ENCODE data around the gene CERS4. TPM values are rescaled to one million over a fixed set of nuclear protein-coding genes. Genes with fewer than 3 reads are reported as not detected.

The CERS4 gene
- total and polyA plus RNA-seq, 2 experiments from 2014 or later, result 68.5 to 109 TPM

DNA sequence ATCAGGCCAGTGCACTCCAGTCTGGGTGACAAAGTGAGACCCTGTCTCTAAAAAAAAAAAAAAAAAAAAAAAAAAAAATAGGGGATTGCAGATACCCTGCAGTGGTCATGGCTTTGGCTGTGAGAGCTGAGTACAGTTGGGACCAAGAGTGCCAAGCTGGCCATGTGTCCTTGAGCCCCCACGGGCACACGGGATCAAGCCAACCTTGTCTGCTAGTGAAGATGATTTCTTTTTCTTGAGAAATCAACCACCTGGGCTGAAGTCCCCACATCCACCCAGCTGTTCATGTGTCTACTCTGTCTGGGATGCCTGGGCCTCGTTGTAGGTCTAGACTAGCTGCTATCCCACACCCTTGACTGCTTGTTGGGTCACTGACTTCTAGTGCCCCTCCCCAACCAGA lies 34.0 kb downstream of the CERS4 start:
- H3K4me2 ChIP-seq, result no peak overlapping the region
- TF ChIP-seq ZNF114 (CRISPR knock-in tag; IDR thresholded peaks at IDR 0.05) (no peak), EZH2 (IDR thresholded peaks at IDR 0.05; ENCODE audit: low read depth, unreplicated experiment) (no peak), JUNB (IDR thresholded peaks at IDR 0.05; ENCODE audit: unreplicated experiment) (no peak)
- TF ChIP-seq, protein P1, sequence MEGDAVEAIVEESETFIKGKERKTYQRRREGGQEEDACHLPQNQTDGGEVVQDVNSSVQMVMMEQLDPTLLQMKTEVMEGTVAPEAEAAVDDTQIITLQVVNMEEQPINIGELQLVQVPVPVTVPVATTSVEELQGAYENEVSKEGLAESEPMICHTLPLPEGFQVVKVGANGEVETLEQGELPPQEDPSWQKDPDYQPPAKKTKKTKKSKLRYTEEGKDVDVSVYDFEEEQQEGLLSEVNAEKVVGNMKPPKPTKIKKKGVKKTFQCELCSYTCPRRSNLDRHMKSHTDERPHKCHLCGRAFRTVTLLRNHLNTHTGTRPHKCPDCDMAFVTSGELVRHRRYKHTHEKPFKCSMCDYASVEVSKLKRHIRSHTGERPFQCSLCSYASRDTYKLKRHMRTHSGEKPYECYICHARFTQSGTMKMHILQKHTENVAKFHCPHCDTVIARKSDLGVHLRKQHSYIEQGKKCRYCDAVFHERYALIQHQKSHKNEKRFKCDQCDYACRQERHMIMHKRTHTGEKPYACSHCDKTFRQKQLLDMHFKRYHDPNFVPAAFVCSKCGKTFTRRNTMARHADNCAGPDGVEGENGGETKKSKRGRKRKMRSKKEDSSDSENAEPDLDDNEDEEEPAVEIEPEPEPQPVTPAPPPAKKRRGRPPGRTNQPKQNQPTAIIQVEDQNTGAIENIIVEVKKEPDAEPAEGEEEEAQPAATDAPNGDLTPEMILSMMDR (conservative IDR thresholded peaks at IDR 0.05; ENCODE audit: low read depth in 2 of 2), result no peak
- TF ChIP-seq, protein P2, sequence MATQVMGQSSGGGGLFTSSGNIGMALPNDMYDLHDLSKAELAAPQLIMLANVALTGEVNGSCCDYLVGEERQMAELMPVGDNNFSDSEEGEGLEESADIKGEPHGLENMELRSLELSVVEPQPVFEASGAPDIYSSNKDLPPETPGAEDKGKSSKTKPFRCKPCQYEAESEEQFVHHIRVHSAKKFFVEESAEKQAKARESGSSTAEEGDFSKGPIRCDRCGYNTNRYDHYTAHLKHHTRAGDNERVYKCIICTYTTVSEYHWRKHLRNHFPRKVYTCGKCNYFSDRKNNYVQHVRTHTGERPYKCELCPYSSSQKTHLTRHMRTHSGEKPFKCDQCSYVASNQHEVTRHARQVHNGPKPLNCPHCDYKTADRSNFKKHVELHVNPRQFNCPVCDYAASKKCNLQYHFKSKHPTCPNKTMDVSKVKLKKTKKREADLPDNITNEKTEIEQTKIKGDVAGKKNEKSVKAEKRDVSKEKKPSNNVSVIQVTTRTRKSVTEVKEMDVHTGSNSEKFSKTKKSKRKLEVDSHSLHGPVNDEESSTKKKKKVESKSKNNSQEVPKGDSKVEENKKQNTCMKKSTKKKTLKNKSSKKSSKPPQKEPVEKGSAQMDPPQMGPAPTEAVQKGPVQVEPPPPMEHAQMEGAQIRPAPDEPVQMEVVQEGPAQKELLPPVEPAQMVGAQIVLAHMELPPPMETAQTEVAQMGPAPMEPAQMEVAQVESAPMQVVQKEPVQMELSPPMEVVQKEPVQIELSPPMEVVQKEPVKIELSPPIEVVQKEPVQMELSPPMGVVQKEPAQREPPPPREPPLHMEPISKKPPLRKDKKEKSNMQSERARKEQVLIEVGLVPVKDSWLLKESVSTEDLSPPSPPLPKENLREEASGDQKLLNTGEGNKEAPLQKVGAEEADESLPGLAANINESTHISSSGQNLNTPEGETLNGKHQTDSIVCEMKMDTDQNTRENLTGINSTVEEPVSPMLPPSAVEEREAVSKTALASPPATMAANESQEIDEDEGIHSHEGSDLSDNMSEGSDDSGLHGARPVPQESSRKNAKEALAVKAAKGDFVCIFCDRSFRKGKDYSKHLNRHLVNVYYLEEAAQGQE (IDR thresholded peaks at IDR 0.05; ENCODE audit: unreplicated experiment), result no peak
- no peak overlapping the region for H3K4me3 ChIP-seq
- peaks cover 3% of the 10 kb centered on the region; the same call in 1 of the 2 replicates for H3K36me3 ChIP-seq (ENCODE audit: insufficient read depth)
- ATAC-seq, result no peak
- no peak overlapping the region for H2AFZ ChIP-seq
- peaks cover 69% of the 10 kb centered on the region for H3K36me3 Mint-ChIP-seq (ENCODE audit: low read depth)
- peaks cover 1% of the 10 kb centered on the region; the same call in 1 of the 2 replicates for H3K9me2 ChIP-seq (ENCODE audit: insufficient read depth)
- H3K27ac ChIP-seq (ENCODE audit: low read depth), result no peak overlapping the region
- no peak overlapping the region for H3K27ac Mint-ChIP-seq
- peaks cover 16% of the 10 kb centered on the region for H3K27me3 Mint-ChIP-seq (ENCODE audit: insufficient read depth, low read depth, poor library complexity)
- H3K4me1 Mint-ChIP-seq, result peaks cover 15% of the 10 kb centered on the region
- no peak overlapping the region for H3K4me3 Mint-ChIP-seq
- H3F3A ChIP-seq (replicated peaks; ENCODE audit: low read depth), result no peaks in the 10 kb centered on the region; the same call in 1 of the 2 replicates
- H4K20me1 ChIP-seq (replicated peaks; ENCODE audit: insufficient read depth), result peaks cover 12% of the 10 kb centered on the region
- H3K79me2 ChIP-seq (replicated peaks; ENCODE audit: insufficient read depth), result peaks cover 4% of the 10 kb centered on the region; the same call in 1 of the 2 replicates
- peaks cover 21% of the 10 kb centered on the region for H3K9me3 Mint-ChIP-seq
- H3K4me1 ChIP-seq (ENCODE audit: insufficient read depth), result peaks cover 13% of the 10 kb centered on the region
- DNase-seq (ENCODE audit: low spot score), result no peak
- no peaks in the 10 kb centered on the region for H3K27me3 ChIP-seq (ENCODE audit: insufficient read depth)

DNA sequence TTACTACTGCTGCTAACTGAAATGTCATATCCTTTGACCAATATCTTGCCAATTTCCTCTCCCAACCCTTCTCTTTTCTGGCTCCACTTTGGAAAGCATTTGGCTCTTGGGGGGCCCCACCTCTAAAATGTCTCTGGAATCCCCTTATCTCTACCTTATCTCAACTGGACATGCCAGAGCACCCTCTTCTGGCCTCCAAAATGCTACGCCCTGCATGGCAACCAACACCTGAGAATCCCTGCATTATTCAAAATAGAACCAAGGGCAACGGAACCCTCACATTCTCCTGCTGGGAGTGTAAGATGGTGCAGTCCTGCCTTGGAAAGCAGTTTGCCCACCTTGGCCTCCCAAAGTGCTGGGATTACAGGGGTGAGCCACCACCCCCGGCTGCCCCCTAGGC lies 35.3 kb downstream of the CERS4 start:
- Histone ChIP-seq H3K4me2 (no peak overlapping the region), H3F3A (replicated peaks; ENCODE audit: low read depth) (no peaks in the 10 kb centered on the region; the same call in 1 of the 2 replicates), H3K27ac (ENCODE audit: low read depth) (no peak overlapping the region), H3K9me2 (ENCODE audit: insufficient read depth) (peaks cover 6% of the 10 kb centered on the region; the same call in 1 of the 2 replicates), H3K27me3 (ENCODE audit: insufficient read depth) (no peaks in the 10 kb centered on the region), H3K4me1 (ENCODE audit: insufficient read depth) (peaks cover 13% of the 10 kb centered on the region), H2AFZ (no peak overlapping the region), H3K36me3 (ENCODE audit: insufficient read depth) (peaks cover 5% of the 10 kb centered on the region; the same call in 1 of the 2 replicates), H3K79me2 (replicated peaks; ENCODE audit: insufficient read depth) (peaks cover 8% of the 10 kb centered on the region; the same call in 1 of the 2 replicates), H4K20me1 (replicated peaks; ENCODE audit: insufficient read depth) (peaks cover 12% of the 10 kb centered on the region), H3K4me3 (no peak overlapping the region)
- peaks cover 64% of the 10 kb centered on the region for H3K36me3 Mint-ChIP-seq (ENCODE audit: low read depth)
- peaks cover 15% of the 10 kb centered on the region for H3K4me1 Mint-ChIP-seq
- TF ChIP-seq, protein P1 (conservative IDR thresholded peaks at IDR 0.05; ENCODE audit: low read depth in 2 of 2), result peak in 1 of 2 experiments; percentile 53; a peak in 2 of 4 replicates
- TF ChIP-seq NANOG (IDR thresholded peaks at IDR 0.05; ENCODE audit: borderline replicate concordance), result no peak
- no peak for DNase-seq (ENCODE audit: low spot score)
- peaks cover 12% of the 10 kb centered on the region for H3K27me3 Mint-ChIP-seq (ENCODE audit: insufficient read depth, low read depth, poor library complexity)
- H3K9me3 Mint-ChIP-seq, result peaks cover 21% of the 10 kb centered on the region
- no peak overlapping the region for H3K27ac Mint-ChIP-seq
- no peak for ATAC-seq
- H3K4me3 Mint-ChIP-seq, result no peak overlapping the region
